Dendritic cell treated with granulocyte-macrophage colony-stimulating factor and Interleukin-4, amounts not matched to agents 40 ng/mL and 50 ng/mL, for 4 days (primary cell): ENCODE measurements around the gene MMP12.
"Not testable (repeated sequence)": the region's sequence is repeated elsewhere in the genome, so short reads cannot be mapped to it uniquely, and the experiment has no call there.

ENCODE experiments used
- H3K27ac Mint-ChIP-seq: one replicate; pipeline ENCODE4 v1.8.0; 2022; ENCODE audit warnings: mild to moderate bottlenecking, mixed read lengths
- H3K27me3 Mint-ChIP-seq: one replicate; pipeline ENCODE4 v1.8.0; 2022; ENCODE audit warnings: mild to moderate bottlenecking, mixed read lengths
- H3K36me3 Mint-ChIP-seq: one replicate; pipeline ENCODE4 v1.8.0; 2022; ENCODE audit warnings: low read depth, mixed read lengths
- H3K4me1 Mint-ChIP-seq: one replicate; pipeline ENCODE4 v1.8.0; 2022; ENCODE audit warnings: low read depth, mixed read lengths
- H3K4me3 Mint-ChIP-seq: one replicate; pipeline ENCODE4 v1.8.0; 2022; ENCODE audit warnings: mild to moderate bottlenecking, moderate library complexity, mixed read lengths
- H3K9me3 Mint-ChIP-seq: one replicate; pipeline ENCODE4 v1.8.0; 2022; ENCODE audit warnings: mixed read lengths
- intact Hi-C: fragments of 100-400 bp; cut with micrococcal nuclease; formaldehyde crosslinking; loops from one replicate; pipeline ENCODE4 v1.15.0; 2022

Gene MMP12

GRCh38 chr11:102882389-102883024 lies 7.7 kb upstream of the MMP12 start:
- Mint-ChIP-seq H3K27me3 (peaks cover 5% of the 10 kb centered on the region), H3K36me3 (no peaks in the 10 kb centered on the region), H3K4me3 (peak overlapping the region; percentile 2), H3K9me3 (no peaks in the 10 kb centered on the region), H3K4me1 (peaks cover 53% of the 10 kb centered on the region), H3K27ac (peak overlapping the region; percentile 95)
- intact Hi-C loops: loop anchor here (1.0 to 5.0 kb wide), 2 partner anchors 40 to 124 kb away; no protein-coding TSS in a partner anchor

- H3K9me3 Mint-ChIP-seq: no peaks in the 10 kb centered on the region
These were observed 5.0 kb upstream of the MMP12 start for GRCh38 chr11:102879801-102880200.

GRCh38 chr11:102878595-102878994 lies 3.8 kb upstream of the MMP12 start:
- intact Hi-C loops: loop anchor here (5.0 kb wide), 1 partner anchor 64 kb away; no protein-coding TSS in a partner anchor
- H3K36me3 Mint-ChIP-seq: no peaks in the 10 kb centered on the region
- no peak overlapping the region for H3K4me3 Mint-ChIP-seq

More at GRCh38 chr11:102879801-102880200, 5.0 kb upstream of the MMP12 start:
- Mint-ChIP-seq H3K27ac (peak overlapping the region; percentile 74), H3K4me3 (no peak overlapping the region), H3K36me3 (no peaks in the 10 kb centered on the region), H3K4me1 (peaks cover 59% of the 10 kb centered on the region), H3K27me3 (peaks cover 4% of the 10 kb centered on the region)
- intact Hi-C loops: loop anchor here (5.0 kb wide), 2 partner anchors 42 to 62 kb away; no protein-coding TSS in a partner anchor

GRCh38 chr11:102869354-102869964 lies 5.3 kb downstream of the MMP12 start:
- intact Hi-C loops, H3K27ac Mint-ChIP-seq, H3K4me3 Mint-ChIP-seq, H3K4me1 Mint-ChIP-seq, H3K36me3 Mint-ChIP-seq, H3K9me3 Mint-ChIP-seq: not testable (repeated sequence)
- H3K27me3 Mint-ChIP-seq: peaks cover 11% of the 10 kb centered on the region

More at GRCh38 chr11:102878595-102878994, 3.8 kb upstream of the MMP12 start:
- Mint-ChIP-seq H3K27me3 (peaks cover 5% of the 10 kb centered on the region), H3K9me3 (no peaks in the 10 kb centered on the region), H3K4me1 (peaks cover 56% of the 10 kb centered on the region), H3K27ac (peak overlapping the region; percentile 52)

GRCh38 chr11:102868339-102868738 lies 6.4 kb downstream of the MMP12 start:
- Mint-ChIP-seq H3K9me3 (no peaks in the 10 kb centered on the region), H3K4me3 (no peak overlapping the region), H3K4me1 (no peaks in the 10 kb centered on the region), H3K27me3 (peaks cover 15% of the 10 kb centered on the region), H3K36me3 (no peaks in the 10 kb centered on the region), H3K27ac (no peak overlapping the region)
- intact Hi-C loops: no loop called here

GRCh38 chr11:102864724-102865123 lies 10.1 kb downstream of the MMP12 start:
- peaks cover 12% of the 10 kb centered on the region for H3K27me3 Mint-ChIP-seq
- no peak overlapping the region for H3K4me3 Mint-ChIP-seq
- H3K9me3 Mint-ChIP-seq: no peaks in the 10 kb centered on the region
- H3K4me1 Mint-ChIP-seq: peaks cover 5% of the 10 kb centered on the region
- no peaks in the 10 kb centered on the region for H3K36me3 Mint-ChIP-seq
- intact Hi-C loops: no loop called here
- no peak overlapping the region for H3K27ac Mint-ChIP-seq

GRCh38 chr11:102853956-102854355 lies 20.8 kb downstream of the MMP12 start:
- peaks cover 13% of the 10 kb centered on the region for H3K27me3 Mint-ChIP-seq
- intact Hi-C loops: no loop called here
- no peak overlapping the region for H3K4me3 Mint-ChIP-seq
- no peaks in the 10 kb centered on the region for H3K36me3 Mint-ChIP-seq
- no peak overlapping the region for H3K27ac Mint-ChIP-seq
- H3K4me1 Mint-ChIP-seq: no peaks in the 10 kb centered on the region
- no peaks in the 10 kb centered on the region for H3K9me3 Mint-ChIP-seq

GRCh38 chr11:102853055-102853454 lies 21.7 kb downstream of the MMP12 start:
- Mint-ChIP-seq H3K36me3 (no peaks in the 10 kb centered on the region), H3K27me3 (peaks cover 12% of the 10 kb centered on the region), H3K4me3 (no peak overlapping the region), H3K27ac (no peak overlapping the region), H3K4me1 (no peaks in the 10 kb centered on the region), H3K9me3 (no peaks in the 10 kb centered on the region)
- intact Hi-C loops: no loop called here

GRCh38 chr11:102850973-102851745 lies 23.6 kb downstream of the MMP12 start:
- no peaks in the 10 kb centered on the region for H3K9me3 Mint-ChIP-seq
- peaks cover 17% of the 10 kb centered on the region for H3K27me3 Mint-ChIP-seq
- no peak overlapping the region for H3K27ac Mint-ChIP-seq
- intact Hi-C loops: no loop called here
- no peak overlapping the region for H3K4me3 Mint-ChIP-seq
- H3K36me3 Mint-ChIP-seq: no peaks in the 10 kb centered on the region
- no peaks in the 10 kb centered on the region for H3K4me1 Mint-ChIP-seq

- H3K36me3 Mint-ChIP-seq: no peaks in the 10 kb centered on the region
- no peak overlapping the region for H3K4me3 Mint-ChIP-seq
- intact Hi-C loops: no loop called here
- H3K27ac Mint-ChIP-seq: no peak overlapping the region
- no peaks in the 10 kb centered on the region for H3K9me3 Mint-ChIP-seq
- peaks cover 24% of the 10 kb centered on the region for H3K27me3 Mint-ChIP-seq
- no peaks in the 10 kb centered on the region for H3K4me1 Mint-ChIP-seq
These were observed 25.5 kb downstream of the MMP12 start for GRCh38 chr11:102849311-102849710.

GRCh38 chr11:102846292-102846691 lies 28.5 kb downstream of the MMP12 start:
- Mint-ChIP-seq H3K27me3 (peaks cover 22% of the 10 kb centered on the region), H3K9me3 (no peaks in the 10 kb centered on the region), H3K4me1 (no peaks in the 10 kb centered on the region), H3K36me3 (no peaks in the 10 kb centered on the region), H3K27ac (no peak overlapping the region), H3K4me3 (no peak overlapping the region)
- intact Hi-C loops: no loop called here

- Mint-ChIP-seq H3K27ac (no peak within 1 kb of the TSS), H3K36me3 (no peaks in the 10 kb centered on the region), H3K9me3 (no peaks in the 10 kb centered on the region), H3K27me3 (peaks cover 22% of the 10 kb centered on the region), H3K4me1 (no peaks in the 10 kb centered on the region), H3K4me3 (no peak within 1 kb of the TSS)
- intact Hi-C loops: no loop called here
These were observed 31.3 kb downstream of the MMP12 start, which contains the start of gene MMP3 for GRCh38 chr11:102843489-102843888. MMP3 (minus strand) TSS chr11:102843609; CDS start chr11:102843546, 63 bp downstream.

- Mint-ChIP-seq H3K4me3 (no peak overlapping the region), H3K36me3 (no peaks in the 10 kb centered on the region), H3K27me3 (peaks cover 25% of the 10 kb centered on the region), H3K4me1 (no peaks in the 10 kb centered on the region), H3K9me3 (no peaks in the 10 kb centered on the region), H3K27ac (no peak overlapping the region)
- intact Hi-C loops: no loop called here
These were observed 31.9 kb downstream of the MMP12 start for GRCh38 chr11:102842930-102843329.

- Mint-ChIP-seq H3K4me1 (no peaks in the 10 kb centered on the region), H3K36me3 (no peaks in the 10 kb centered on the region), H3K4me3 (no peak overlapping the region), H3K9me3 (no peaks in the 10 kb centered on the region), H3K27ac (no peak overlapping the region), H3K27me3 (peaks cover 28% of the 10 kb centered on the region)
- intact Hi-C loops: no loop called here
These were observed 34.8 kb downstream of the MMP12 start for GRCh38 chr11:102840018-102840417.
